GM13976 (cell line): ENCODE measurements around the gene EXOG.

Experiments used
- DNase-seq: peaks from one replicate; pipeline ENCODE4 v3.0.0; 2012; ENCODE audit warnings: low spot score
- in situ Hi-C: fragments of 300-500 bp; cut with MboI; formaldehyde crosslinking; loops from one replicate; pipeline ENCODE4 v1.12.0; 2022; ENCODE audit warnings: low sequenced_read_pairs, mixed read lengths, inconsistent platforms; ENCODE audit not compliant: unreplicated experiment
- TF ChIP-seq, protein P1 (sequence below): IDR thresholded peaks from 2 replicates; pipeline ENCODE4 v1.5.1; 2012; ENCODE audit warnings: borderline replicate concordance, mild to moderate bottlenecking; ENCODE audit not compliant: insufficient read depth; ENCODE audit errors: extremely low read depth, missing control alignments, control extremely low read depth

EXOG gene

DNA sequence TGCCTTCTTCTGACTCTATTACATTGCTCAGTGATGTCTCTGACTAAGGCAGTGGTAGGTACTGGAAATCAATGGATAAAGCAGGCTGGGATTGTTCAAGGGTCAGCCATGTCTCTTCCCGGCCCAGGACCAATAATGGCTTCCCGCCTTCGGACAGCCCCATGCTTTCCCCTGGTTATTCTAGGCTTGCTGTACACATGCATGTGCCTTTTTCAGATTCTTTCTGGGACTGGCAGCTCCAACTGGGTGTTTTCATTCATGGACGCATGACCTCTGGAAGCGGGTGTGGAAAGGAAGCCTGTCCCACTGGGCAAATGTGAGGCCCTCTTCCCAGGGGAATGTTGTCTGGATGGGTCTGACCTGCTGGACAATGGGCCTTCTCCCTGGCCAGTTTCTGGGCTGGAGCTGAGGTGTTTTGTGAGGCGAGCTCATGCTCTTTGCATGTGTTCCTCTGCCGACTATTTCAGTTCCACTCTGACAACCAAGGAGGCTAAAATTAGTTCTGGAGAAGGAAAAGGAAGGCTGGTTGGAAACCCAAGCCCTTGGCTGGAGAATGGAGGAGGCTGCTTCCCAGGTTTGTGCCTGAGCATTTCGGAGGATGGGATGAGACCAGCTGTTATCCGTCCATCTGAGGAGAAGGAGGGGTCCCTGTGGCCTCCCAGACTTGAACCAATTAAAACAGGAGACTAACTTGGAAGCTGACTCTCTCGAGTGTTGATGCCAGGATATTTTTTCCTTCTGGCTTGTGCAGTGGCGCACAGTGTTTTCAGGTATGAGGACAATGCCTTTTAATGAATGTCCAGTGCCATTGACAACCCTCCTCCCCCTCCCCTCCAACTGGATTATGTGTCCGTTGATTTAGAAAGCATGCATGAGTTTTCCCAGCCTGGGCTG, 35.5 kb upstream of the EXOG start:
- in situ Hi-C loops, result no loop called here
- TF ChIP-seq, protein P1, sequence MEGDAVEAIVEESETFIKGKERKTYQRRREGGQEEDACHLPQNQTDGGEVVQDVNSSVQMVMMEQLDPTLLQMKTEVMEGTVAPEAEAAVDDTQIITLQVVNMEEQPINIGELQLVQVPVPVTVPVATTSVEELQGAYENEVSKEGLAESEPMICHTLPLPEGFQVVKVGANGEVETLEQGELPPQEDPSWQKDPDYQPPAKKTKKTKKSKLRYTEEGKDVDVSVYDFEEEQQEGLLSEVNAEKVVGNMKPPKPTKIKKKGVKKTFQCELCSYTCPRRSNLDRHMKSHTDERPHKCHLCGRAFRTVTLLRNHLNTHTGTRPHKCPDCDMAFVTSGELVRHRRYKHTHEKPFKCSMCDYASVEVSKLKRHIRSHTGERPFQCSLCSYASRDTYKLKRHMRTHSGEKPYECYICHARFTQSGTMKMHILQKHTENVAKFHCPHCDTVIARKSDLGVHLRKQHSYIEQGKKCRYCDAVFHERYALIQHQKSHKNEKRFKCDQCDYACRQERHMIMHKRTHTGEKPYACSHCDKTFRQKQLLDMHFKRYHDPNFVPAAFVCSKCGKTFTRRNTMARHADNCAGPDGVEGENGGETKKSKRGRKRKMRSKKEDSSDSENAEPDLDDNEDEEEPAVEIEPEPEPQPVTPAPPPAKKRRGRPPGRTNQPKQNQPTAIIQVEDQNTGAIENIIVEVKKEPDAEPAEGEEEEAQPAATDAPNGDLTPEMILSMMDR, result no peak
- no peak for DNase-seq

DNA sequence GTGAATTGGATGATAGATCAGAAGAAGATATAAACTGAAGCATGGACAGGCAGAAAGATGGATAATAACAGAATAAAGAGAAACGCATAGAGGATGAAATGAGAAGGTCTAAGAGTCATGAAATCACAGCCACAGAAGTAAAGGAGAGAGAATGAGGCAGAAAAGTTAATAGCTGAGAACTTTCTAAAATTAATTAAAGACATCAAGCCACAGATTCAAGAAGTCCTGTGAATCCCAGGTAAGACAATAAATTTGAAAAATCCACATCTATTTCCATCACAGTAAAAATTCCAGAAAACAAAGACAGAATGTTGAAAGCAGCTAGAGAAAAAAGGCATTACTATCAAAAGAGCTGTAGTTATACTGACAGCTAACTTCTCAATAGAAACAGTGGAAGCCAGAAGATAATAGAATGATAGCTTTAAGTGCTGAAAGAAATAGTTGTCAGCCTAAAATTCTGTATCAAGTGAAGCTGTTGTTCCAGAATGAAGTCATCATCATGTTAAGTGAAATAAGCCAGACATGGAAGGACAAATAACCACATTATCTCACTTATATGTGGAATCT, 30.5 kb upstream of the EXOG start:
- DNase-seq, result no peak
- in situ Hi-C loops, result no loop called here
- TF ChIP-seq, protein P1, result no peak

DNA sequence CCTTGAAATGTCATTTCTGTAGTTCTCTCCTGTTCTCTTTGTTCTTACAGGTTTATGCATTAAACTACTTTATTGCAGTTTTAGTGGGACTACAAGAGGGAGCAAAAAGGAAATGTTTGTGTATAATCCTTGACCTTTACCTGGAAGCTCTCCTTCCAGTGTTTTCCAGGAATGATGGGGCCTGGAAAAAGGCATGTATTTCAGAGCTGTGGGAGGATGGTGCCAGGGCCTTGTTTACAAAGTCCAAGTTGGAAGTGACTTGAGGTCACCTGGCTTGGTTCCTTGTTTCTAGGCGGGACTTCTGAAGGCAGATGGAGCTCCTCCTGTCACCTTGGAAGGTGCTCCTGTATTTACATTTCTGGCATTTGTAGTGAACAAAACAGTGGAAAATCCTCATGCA, 27.4 kb upstream of the EXOG start:
- no peak for DNase-seq
- TF ChIP-seq, protein P1, result no peak
- in situ Hi-C loops, result no loop called here

DNA sequence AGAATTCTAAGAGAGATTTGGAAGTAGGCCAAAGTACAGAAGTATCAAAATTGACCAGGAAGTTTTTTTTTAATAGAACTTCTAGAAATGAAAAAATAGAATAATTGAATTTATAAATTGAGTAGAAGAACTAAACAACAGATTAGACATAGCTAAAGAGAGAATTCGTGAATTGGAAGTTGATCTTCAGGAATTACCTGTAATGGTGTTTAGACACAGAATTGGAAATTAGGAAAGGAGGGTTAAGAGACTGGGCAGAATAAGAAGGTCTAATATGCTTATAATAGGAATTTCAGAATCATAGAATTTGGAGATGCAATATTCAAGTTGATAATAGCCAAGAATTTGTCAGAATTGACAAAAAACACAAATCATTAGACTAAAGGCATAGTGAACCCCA, 26.3 kb upstream of the EXOG start:
- no peak for DNase-seq
- TF ChIP-seq, protein P1, result no peak
- in situ Hi-C loops, result no loop called here

DNA sequence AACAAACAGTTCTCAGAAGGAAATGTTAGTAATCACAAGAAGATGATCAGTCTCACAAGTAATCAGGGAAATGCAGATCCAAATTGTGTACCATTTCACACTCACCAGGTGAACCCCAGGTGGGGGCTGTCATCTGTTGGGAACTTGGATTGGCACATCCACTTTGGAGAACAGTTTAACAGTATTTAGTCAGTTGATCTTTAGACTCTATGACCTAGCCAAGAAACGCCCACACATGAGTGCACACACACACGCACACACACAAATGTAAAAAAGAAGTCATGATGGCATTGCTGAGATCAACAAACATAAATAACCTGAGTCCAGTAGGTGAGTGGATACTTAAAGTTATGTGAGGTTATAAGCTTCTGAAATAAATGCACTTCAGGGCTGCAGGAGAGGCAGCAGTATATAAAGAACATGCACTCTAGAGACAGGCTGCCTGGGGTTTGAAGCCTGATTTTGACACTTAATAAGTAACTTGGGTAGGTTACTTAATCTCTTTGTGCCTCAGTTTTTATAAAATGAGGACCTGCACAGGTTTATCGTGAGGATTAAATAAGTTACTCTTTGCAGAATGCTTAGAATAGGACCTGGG, 24.8 kb upstream of the EXOG start:
- in situ Hi-C loops, result no loop called here
- TF ChIP-seq, protein P1, result no peak
- no peak for DNase-seq

DNA sequence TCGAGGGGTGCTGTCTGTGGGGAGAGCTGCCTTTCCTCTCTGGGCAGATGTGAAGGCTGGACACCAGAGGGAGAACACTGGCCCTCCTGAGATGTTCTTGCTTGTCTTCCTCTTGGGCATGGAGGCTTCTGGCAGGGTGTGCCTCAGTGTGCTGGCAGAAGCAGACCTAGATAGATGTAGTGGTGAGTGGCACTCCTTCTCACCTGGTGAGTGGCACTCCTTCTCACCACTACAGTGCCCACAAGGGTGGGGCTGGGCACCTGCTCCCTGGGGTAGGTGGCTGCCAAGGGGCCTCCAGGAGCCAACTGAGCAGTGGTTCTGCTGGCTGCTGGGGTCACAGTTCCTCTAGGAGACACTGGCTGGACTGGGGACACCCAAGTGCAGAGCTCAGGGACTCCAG, 23.8 kb upstream of the EXOG start:
- TF ChIP-seq, protein P1, result no peak
- DNase-seq, result no peak
- in situ Hi-C loops, result no loop called here
